HCT116 (cell line): ENCODE data around the gene SLC25A29. TPM values are rescaled to one million over a fixed set of nuclear protein-coding genes. Genes with fewer than 3 reads are reported as not detected.

Experiments used
- ATAC-seq: fragments of 200-7000 bp; cut with Tn5 transposase; 2 replicates; pipeline ENCODE4 v1.9.1; 2020; ENCODE audit warnings: mild to moderate bottlenecking, moderate library complexity
- BruUV-seq: library from RNA; stranded (reverse); fragments of 400-500 nt; replicated peaks from 2 replicates; lab custom pipeline; 2021; lab: Mats Ljungman, UMichigan
- CTCF ChIA-PET: fragments of 300-600 bp; sonication (Branson Sonifier 250); formaldehyde crosslinking; loops from one replicate; lab custom pipeline; 2021; ENCODE audit warnings: antibody characterized with exemption; lab: Charles Lee
- POLR2A ChIA-PET: fragments of 300-600, 350-600 bp; sonication (Branson Sonifier 250); formaldehyde crosslinking; loops from one replicate; lab custom pipeline; 2021; ENCODE audit warnings: antibody characterized with exemption; lab: Charles Lee
- RAD21 ChIA-PET, 2 experiments: fragments of 300-600 bp; sonication (Branson Sonifier 250); formaldehyde crosslinking; loops; one replicate each; lab custom pipeline; 2023; ENCODE audit warnings: low total read pairs in 2 of 2; ENCODE audit not compliant: uncharacterized antibody in 2 of 2, unreplicated experiment in 2 of 2, low non-redundant PET in 1 of 2; lab: Charles Lee
- DNase-seq: peaks from one replicate; pipeline ENCODE4 v3.0.0-alpha.2; 2010; ENCODE audit warnings: low read depth, low spot score
- H2AFZ ChIP-seq: fragments of 200-600 bp; shearing (Covaris generic), sonication (generic); 2 replicates; pipeline ENCODE4 v1.6.1; 2017; ENCODE audit warnings: low read depth, mixed run types, mixed read lengths, antibody characterized with exemption, low read length; ENCODE audit not compliant: poor library complexity, severe bottlenecking
- H3K27ac ChIP-seq: 2 replicates; pipeline ENCODE4 v1.5.1; 2012; ENCODE audit warnings: low read depth, low read length
- H3K27me3 ChIP-seq: fragments of 200-600 bp; sonication (generic); 2 replicates; pipeline ENCODE4 v1.6.1; 2016; ENCODE audit warnings: mixed run types, low read length, mixed read lengths; ENCODE audit not compliant: insufficient read depth
- H3K36me3 ChIP-seq, 2 experiments: fragments of 200-500 bp in 1 of 2; fragments of 200-600 bp in 1 of 2; sonication (Bioruptor generic) in 1 of 2; sonication (generic) in 1 of 2; 2 replicates each; pipeline versions ENCODE4 v1.5.1 to v1.6.1; 2014 to 2016; ENCODE audit warnings: low read length in 2 of 2, inconsistent platforms in 1 of 2, mixed read lengths in 1 of 2, mixed run types in 1 of 2; ENCODE audit not compliant: insufficient read depth in 2 of 2, control insufficient read depth in 1 of 2
- H3K4me1 ChIP-seq, 2 experiments: fragments of 200-600 bp in 1 of 2; sonication (generic) in 1 of 2; 2 replicates each; pipeline versions ENCODE4 v1.5.1 to v1.6.1; 2012 to 2017; ENCODE audit warnings: low read length in 2 of 2, inconsistent platforms in 1 of 2, mild to moderate bottlenecking in 1 of 2, mixed read lengths in 1 of 2, mixed run types in 1 of 2, moderate library complexity in 1 of 2; ENCODE audit not compliant: insufficient read depth in 2 of 2, control insufficient read depth in 1 of 2
- H3K4me2 ChIP-seq: fragments of 200-600 bp; sonication (generic); 2 replicates; pipeline ENCODE4 v1.6.1; 2017; ENCODE audit warnings: mixed run types, low read length, mixed read lengths
- H3K4me3 ChIP-seq, 2 experiments: fragments of 200-600 bp in 1 of 2; sonication (generic) in 1 of 2; replicated peaks in 1 of 2; 2 replicates each; pipeline ENCODE4 v1.5.1; 2011 to 2016; ENCODE audit warnings: low read length in 2 of 2, control low read depth in 1 of 2, low read depth in 1 of 2, mild to moderate bottlenecking in 1 of 2, mixed read lengths in 1 of 2, mixed run types in 1 of 2
- H3K79me2 ChIP-seq: fragments of 200-600 bp; sonication (generic); 2 replicates; pipeline ENCODE4 v1.6.1; 2017; ENCODE audit warnings: mild to moderate bottlenecking, mixed run types, low read length, moderate library complexity, mixed read lengths; ENCODE audit not compliant: insufficient read depth
- H3K9ac ChIP-seq: fragments of 200-600 bp; sonication (generic); 2 replicates; pipeline ENCODE4 v1.6.1; 2016; ENCODE audit warnings: low read length, mixed read lengths
- H3K9me2 ChIP-seq: fragments of 200-600 bp; sonication (generic), shearing (Covaris generic); 2 replicates; pipeline ENCODE4 v1.6.1; 2017; ENCODE audit warnings: mixed run types, mild to moderate bottlenecking, moderate library complexity; ENCODE audit not compliant: insufficient read depth
- H3K9me3 ChIP-seq, 2 experiments: fragments of 200-500 bp in 1 of 2; fragments of 200-600 bp in 1 of 2; sonication (Bioruptor generic) in 1 of 2; sonication (generic) in 1 of 2; 2 replicates each; pipeline ENCODE4 v1.6.1; 2014 to 2017; ENCODE audit warnings: low read length in 2 of 2, mixed read lengths in 2 of 2, inconsistent platforms in 1 of 2, low read depth in 1 of 2, mild to moderate bottlenecking in 1 of 2, mixed run types in 1 of 2, moderate library complexity in 1 of 2; ENCODE audit not compliant: control insufficient read depth in 1 of 2, insufficient read depth in 1 of 2
- H4K20me1 ChIP-seq: fragments of 200-600 bp; sonication (generic), shearing (Covaris generic); 2 replicates; pipeline ENCODE4 v1.6.1; 2017; ENCODE audit warnings: mixed run types, mild to moderate bottlenecking, moderate library complexity; ENCODE audit not compliant: insufficient read depth
- CBX3 ChIP-seq: IDR thresholded peaks from 2 replicates; pipeline ENCODE4 v1.6.1; 2012; ENCODE audit warnings: low read depth
- CEBPB ChIP-seq: IDR thresholded peaks from 2 replicates; pipeline ENCODE4 v1.6.1; 2012; ENCODE audit warnings: low read depth
- EGR1 ChIP-seq: IDR thresholded peaks from 2 replicates; pipeline ENCODE4 v1.6.1; 2012; ENCODE audit warnings: low read depth
- EZH2 ChIP-seq: fragments of 200-600 bp; sonication (generic); IDR thresholded peaks from 2 replicates; pipeline ENCODE4 v1.6.1; 2017; ENCODE audit warnings: antibody characterized with exemption, mixed run types
- FOSL1 ChIP-seq: IDR thresholded peaks from 2 replicates; pipeline ENCODE4 v1.6.1; 2012; ENCODE audit warnings: low read depth
- POLR2A ChIP-seq: IDR thresholded peaks from 2 replicates; pipeline ENCODE4 v1.7.0; 2011; ENCODE audit warnings: borderline replicate concordance; ENCODE audit not compliant: insufficient read depth, insufficient read length; ENCODE audit errors: extremely low read depth
- POLR2AphosphoS5 ChIP-seq: IDR thresholded peaks from 2 replicates; pipeline ENCODE4 v1.6.1; 2011; ENCODE audit warnings: mild to moderate bottlenecking, low read depth, low read length, moderate library complexity
- REST ChIP-seq: IDR thresholded peaks from 2 replicates; pipeline ENCODE4 v1.6.1; 2012; ENCODE audit warnings: low read depth
- SIN3A ChIP-seq: IDR thresholded peaks from 2 replicates; pipeline ENCODE4 v1.6.1; 2012; ENCODE audit warnings: low read depth
- SP1 ChIP-seq: IDR thresholded peaks from 2 replicates; pipeline ENCODE4 v1.6.1; 2012; ENCODE audit warnings: low read depth
- SRF ChIP-seq: IDR thresholded peaks from 2 replicates; pipeline ENCODE4 v1.6.1; 2012; ENCODE audit warnings: low read depth
- TCF7L2 ChIP-seq: IDR thresholded peaks from 2 replicates; pipeline ENCODE4 v1.7.0; 2011; ENCODE audit warnings: borderline replicate concordance, inconsistent platforms; ENCODE audit not compliant: insufficient read depth, insufficient read length; ENCODE audit errors: extremely low read depth
- YY1 ChIP-seq: IDR thresholded peaks from 2 replicates; pipeline ENCODE4 v1.6.1; 2011; ENCODE audit warnings: low read length, low read depth, moderate library complexity, mild to moderate bottlenecking; ENCODE audit not compliant: insufficient replicate concordance; ENCODE audit errors: extremely low read depth
- ZNF274 ChIP-seq: fragments of 200-500 bp; sonication (Bioruptor generic); IDR thresholded peaks from 2 replicates; pipeline ENCODE4 v1.6.1; 2014; ENCODE audit warnings: mild to moderate bottlenecking, low read depth, low read length, inconsistent platforms
- intact Hi-C: fragments of 100-400 bp; cut with micrococcal nuclease; formaldehyde crosslinking; loops from 2 replicates; pipeline ENCODE4 v1.10.0; 2022
- total RNA-seq: library from RNA; stranded (reverse); gene quantifications from one replicate; pipeline ENCODE4 v1.2.1, GENCODE V29; 2021; ENCODE audit not compliant: unreplicated experiment

SLC25A29 gene
- total RNA-seq, 1 experiment from 2014 or later: 38.7 TPM

GRCh38 chr14:100336618-100337530 is 30.6 kb upstream of the SLC25A29 start (continued):
- TF ChIP-seq ZNF274: no peak

GRCh38 chr14:100334904-100335303 is 28.7 kb upstream of the SLC25A29 start:
- no peak overlapping the region for H3K4me3 ChIP-seq
- no peak overlapping the region for H2AFZ ChIP-seq
- H3K79me2 ChIP-seq: no peaks in the 10 kb centered on the region
- no peaks in the 10 kb centered on the region for H3K27me3 ChIP-seq
- no peak for ATAC-seq
- no peaks in the 10 kb centered on the region for H3K9me3 ChIP-seq
- H3K4me1 ChIP-seq: no peaks in the 10 kb centered on the region
- CTCF ChIA-PET: no interaction called here
- no peaks in the 10 kb centered on the region for H3K9me2 ChIP-seq
- no peak overlapping the region for H3K4me2 ChIP-seq
- no peaks in the 10 kb centered on the region for H4K20me1 ChIP-seq
- TF ChIP-seq FOSL1 (no peak), SRF (no peak), REST (no peak), TCF7L2 (no peak), SIN3A (no peak), SP1 (no peak), POLR2A (no peak), CEBPB (no peak), EGR1 (no peak), EZH2 (no peak), YY1 (no peak), POLR2AphosphoS5 (no peak), CBX3 (no peak), ZNF274 (no peak)
- no peak overlapping the region for H3K9ac ChIP-seq
- POLR2A ChIA-PET: no interaction called here
- peaks cover 1 to 5% of the 10 kb centered on the region in 2 experiments; a peak in 2 of 4 replicates for H3K36me3 ChIP-seq
- H3K27ac ChIP-seq: no peak overlapping the region
- no TSS peak for BruUV-seq
- RAD21 ChIA-PET: no interaction called here
- intact Hi-C loops: no loop called here
- DNase-seq: no peak
